Smooth muscle cell (in vitro differentiated cells): ENCODE results near the gene ATP1B2. TPM values are rescaled to one million over a fixed set of nuclear protein-coding genes. Genes with fewer than 3 reads are reported as not detected.

ENCODE experiments used
- DNase-seq: peaks from one replicate; lab custom pipeline; 2025; ENCODE audit not compliant: unreplicated experiment; lab: John Stamatoyannopoulos, UW
- H2AFZ ChIP-seq: fragments of 200-600 bp; sonication (generic); 2 replicates; pipeline ENCODE4 v1.6.0; 2016; ENCODE audit warnings: antibody characterized with exemption, low read depth, mild to moderate bottlenecking
- H3F3A ChIP-seq: fragments of 200-600 bp; sonication (generic); 2 replicates; pipeline ENCODE4 v1.6.0; 2017; ENCODE audit warnings: antibody characterized with exemption, low read depth
- H3K27ac ChIP-seq: fragments of 200-600 bp; sonication (generic); 2 replicates; pipeline ENCODE4 v1.5.1; 2016; ENCODE audit warnings: low read depth, mild to moderate bottlenecking
- H3K27me3 ChIP-seq: fragments of 200-600 bp; sonication (generic); 2 replicates; pipeline ENCODE4 v1.6.1; 2016; ENCODE audit warnings: low read depth, mild to moderate bottlenecking
- H3K36me3 ChIP-seq: fragments of 200-600 bp; sonication (generic); 2 replicates; pipeline ENCODE4 v1.5.1; 2016; ENCODE audit warnings: low read depth
- H3K4me1 ChIP-seq: fragments of 200-600 bp; sonication (generic); 2 replicates; pipeline ENCODE4 v1.5.1; 2016; ENCODE audit warnings: low read depth
- H3K4me2 ChIP-seq: fragments of 200-600 bp; sonication (generic); 2 replicates; pipeline ENCODE4 v1.6.0; 2016; ENCODE audit warnings: mild to moderate bottlenecking
- H3K4me3 ChIP-seq: fragments of 200-600 bp; sonication (generic); 2 replicates; pipeline ENCODE4 v1.5.1; 2016; ENCODE audit warnings: mild to moderate bottlenecking
- H3K79me2 ChIP-seq: fragments of 200-600 bp; sonication (generic); 2 replicates; pipeline ENCODE4 v1.6.0; 2016; ENCODE audit warnings: low read depth, mild to moderate bottlenecking
- H3K9ac ChIP-seq: fragments of 200-600 bp; sonication (generic); 2 replicates; pipeline ENCODE4 v1.6.0; 2016; ENCODE audit warnings: low read depth
- H3K9me3 ChIP-seq: fragments of 200-600 bp; sonication (generic); replicated peaks from 2 replicates; pipeline ENCODE4 v1.5.1; 2016; ENCODE audit warnings: low read depth
- H4K20me1 ChIP-seq: fragments of 200-600 bp; sonication (generic); 2 replicates; pipeline ENCODE4 v1.6.0; 2016; ENCODE audit warnings: low read depth
- WGBS: methylation state at CpG from one replicate; pipeline ENCODE4 v1.1.7; 2016; ENCODE audit warnings: low lambda C conversion rate; 5-methylcytosine and 5-hydroxymethylcytosine counted together
- polyA plus RNA-seq: library from polyadenylated mRNA; unstranded; fragments of >200 nt; fragmentation: Nextera tagmentation; extraction: Ambion mirVana; gene quantifications from 2 replicates; pipeline ENCODE4 v1.2.1, GENCODE V29; 2016
- total RNA-seq: library from RNA; depleted of rRNA; stranded (reverse); fragments of >200 nt; gene quantifications from 2 replicates; pipeline ENCODE4 v1.2.3, GENCODE V29; 2014
- TF ChIP-seq, protein P1 (sequence below): fragments of 200-600 bp; sonication (generic); IDR thresholded peaks from 2 replicates; pipeline ENCODE4 v1.5.1; 2017; ENCODE audit warnings: borderline replicate concordance, mild to moderate bottlenecking, antibody characterized with exemption; ENCODE audit not compliant: insufficient read depth, poor library complexity, severe bottlenecking

ATP1B2 gene
- total and polyA plus RNA-seq, 2 experiments from 2014 or later: 0.85 to 4.4 TPM

- peaks cover 23% of the 10 kb centered on the region for H3K4me1 ChIP-seq
- TF ChIP-seq, protein P1, sequence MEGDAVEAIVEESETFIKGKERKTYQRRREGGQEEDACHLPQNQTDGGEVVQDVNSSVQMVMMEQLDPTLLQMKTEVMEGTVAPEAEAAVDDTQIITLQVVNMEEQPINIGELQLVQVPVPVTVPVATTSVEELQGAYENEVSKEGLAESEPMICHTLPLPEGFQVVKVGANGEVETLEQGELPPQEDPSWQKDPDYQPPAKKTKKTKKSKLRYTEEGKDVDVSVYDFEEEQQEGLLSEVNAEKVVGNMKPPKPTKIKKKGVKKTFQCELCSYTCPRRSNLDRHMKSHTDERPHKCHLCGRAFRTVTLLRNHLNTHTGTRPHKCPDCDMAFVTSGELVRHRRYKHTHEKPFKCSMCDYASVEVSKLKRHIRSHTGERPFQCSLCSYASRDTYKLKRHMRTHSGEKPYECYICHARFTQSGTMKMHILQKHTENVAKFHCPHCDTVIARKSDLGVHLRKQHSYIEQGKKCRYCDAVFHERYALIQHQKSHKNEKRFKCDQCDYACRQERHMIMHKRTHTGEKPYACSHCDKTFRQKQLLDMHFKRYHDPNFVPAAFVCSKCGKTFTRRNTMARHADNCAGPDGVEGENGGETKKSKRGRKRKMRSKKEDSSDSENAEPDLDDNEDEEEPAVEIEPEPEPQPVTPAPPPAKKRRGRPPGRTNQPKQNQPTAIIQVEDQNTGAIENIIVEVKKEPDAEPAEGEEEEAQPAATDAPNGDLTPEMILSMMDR: no peak
- 77% methylated on average over 15 of the region's 15 CpGs for WGBS
- DNase-seq: no peak
- H3F3A ChIP-seq: peaks cover 19% of the 10 kb centered on the region
- peak overlapping the region; percentile 93 for H3K4me2 ChIP-seq
- H3K9me3 ChIP-seq: no peaks in the 10 kb centered on the region
- H3K27ac ChIP-seq: peak overlapping the region; percentile 98
- H3K9ac ChIP-seq: peak overlapping the region; percentile 98
- H2AFZ ChIP-seq: no peak overlapping the region
- peaks cover 8% of the 10 kb centered on the region for H4K20me1 ChIP-seq
- no peaks in the 10 kb centered on the region for H3K27me3 ChIP-seq
- peaks cover 56% of the 10 kb centered on the region for H3K79me2 ChIP-seq
- H3K36me3 ChIP-seq: no peaks in the 10 kb centered on the region
- H3K4me3 ChIP-seq: peak overlapping the region; percentile 91
Measured at GRCh38 chr17:7684851-7685532, 34.3 kb downstream of the ATP1B2 start.

DNA sequence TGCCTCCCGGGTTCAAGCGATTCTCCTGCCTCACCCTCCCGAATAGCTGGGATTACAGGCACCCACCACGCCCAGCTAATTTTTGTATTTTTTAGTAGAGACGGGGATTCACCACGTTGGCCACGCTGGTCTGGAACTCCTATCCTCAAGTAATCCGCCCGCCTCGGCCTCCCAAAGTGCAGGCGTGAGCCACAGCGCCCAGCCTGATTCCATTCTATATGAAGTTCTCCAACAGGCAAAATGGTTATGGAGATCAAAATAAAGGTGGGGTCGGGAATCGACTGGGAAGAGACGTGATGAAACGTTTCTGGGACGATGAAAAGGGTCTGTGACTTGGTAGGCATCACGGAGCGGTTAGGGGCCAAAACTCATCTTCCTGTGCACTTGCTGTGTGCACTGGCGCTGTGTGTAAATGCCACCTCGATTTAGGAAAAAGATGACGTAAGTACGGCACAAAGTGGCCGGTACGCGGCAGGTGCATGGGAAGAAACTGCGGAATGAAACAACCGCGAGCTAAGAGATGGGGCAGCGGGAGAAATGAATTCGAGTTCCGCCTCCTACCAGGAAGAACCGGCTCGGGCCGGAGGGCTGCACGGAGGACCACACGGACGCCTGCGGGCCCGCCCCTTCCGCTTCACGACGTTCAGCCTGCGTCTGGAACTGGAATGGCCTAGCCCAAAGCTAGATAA lies 35.0 kb downstream of the ATP1B2 start:
- Histone ChIP-seq H3K9me3 (no peaks in the 10 kb centered on the region), H3K4me1 (peaks cover 23% of the 10 kb centered on the region), H3K27me3 (no peaks in the 10 kb centered on the region), H2AFZ (peak overlapping the region; percentile 64), H3K4me2 (peak overlapping the region; percentile 93), H3K9ac (peak overlapping the region; percentile 98), H3K79me2 (peaks cover 50% of the 10 kb centered on the region), H3F3A (peaks cover 19% of the 10 kb centered on the region), H4K20me1 (peaks cover 5% of the 10 kb centered on the region), H3K36me3 (no peaks in the 10 kb centered on the region), H3K4me3 (peak overlapping the region; percentile 91), H3K27ac (peak overlapping the region; percentile 98)
- TF ChIP-seq, protein P1: no peak
- 7% methylated on average over 44 of the region's 44 CpGs for WGBS
- peak; percentile 34 for DNase-seq

DNA sequence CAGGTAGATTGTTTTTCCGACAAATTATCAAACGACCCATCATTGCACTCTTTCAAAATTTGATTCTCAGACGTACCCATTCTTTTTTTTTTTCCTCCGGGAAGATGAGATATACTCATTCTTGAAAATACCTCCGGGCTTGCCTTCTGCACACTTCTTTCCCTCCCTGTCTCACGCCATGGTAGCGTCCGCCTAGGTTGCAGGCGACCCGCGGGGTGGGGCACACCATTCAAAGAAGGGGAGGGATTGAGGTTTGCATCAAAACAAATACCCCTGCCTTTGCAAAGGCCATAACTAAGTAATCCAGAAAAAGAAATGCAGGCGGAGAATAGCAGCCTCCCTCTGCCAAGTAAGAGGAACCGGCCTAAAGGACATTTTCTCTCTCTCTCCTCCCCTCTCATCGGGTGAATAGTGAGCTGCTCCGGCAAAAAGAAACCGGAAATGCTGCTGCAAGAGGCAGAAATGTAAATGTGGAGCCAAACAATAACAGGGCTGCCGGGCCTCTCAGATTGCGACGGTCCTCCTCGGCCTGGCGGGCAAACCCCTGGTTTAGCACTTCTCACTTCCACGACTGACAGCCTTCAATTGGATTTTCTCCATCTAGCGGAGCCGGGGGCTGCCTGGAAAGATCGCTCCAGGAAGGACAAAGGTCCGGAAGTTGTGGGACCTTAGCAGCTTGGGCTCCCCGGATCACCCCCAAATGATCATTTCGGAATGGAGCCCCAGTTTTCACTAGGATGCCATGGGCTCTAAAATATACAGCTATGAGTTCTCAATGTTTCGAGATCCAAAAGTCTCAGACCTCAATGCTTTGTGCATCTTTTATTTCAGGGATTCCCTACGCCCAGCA lies 35.7 kb downstream of the ATP1B2 start:
- peak overlapping the region; percentile 93 for H3K4me2 ChIP-seq
- peak overlapping the region; percentile 91 for H3K4me3 ChIP-seq
- TF ChIP-seq, protein P1: no peak
- peak; percentile 57 for DNase-seq
- peaks cover 43% of the 10 kb centered on the region for H3K79me2 ChIP-seq
- H3K27ac ChIP-seq: peak overlapping the region; percentile 98
- H4K20me1 ChIP-seq: peaks cover 5% of the 10 kb centered on the region
- H3K9me3 ChIP-seq: no peaks in the 10 kb centered on the region
- H3K36me3 ChIP-seq: no peaks in the 10 kb centered on the region
- peaks cover 23% of the 10 kb centered on the region for H3K4me1 ChIP-seq
- peaks cover 19% of the 10 kb centered on the region for H3F3A ChIP-seq
- peak overlapping the region; percentile 39 for H2AFZ ChIP-seq
- H3K9ac ChIP-seq: peak overlapping the region; percentile 98
- no peaks in the 10 kb centered on the region for H3K27me3 ChIP-seq
- WGBS: under 1% methylated on average over 30 of the region's 30 CpGs
